Gastroesophageal sphincter (tissue), 3 donors: ENCODE data around the gene SLC40A1.

ENCODE experiments used
- EP300 ChIP-seq: sonication (generic); formaldehyde crosslinking; IDR thresholded peaks from one replicate; pipeline ENCODE4 v1.6.1; 2017; ENCODE audit warnings: antibody characterized with exemption, mild to moderate bottlenecking
- POLR2A ChIP-seq, 2 donors: fragments of 450-650 bp; IDR thresholded peaks; one replicate each; pipeline ENCODE4 v1.6.1; 2017; ENCODE audit warnings: antibody characterized with exemption in 2 of 2, mild to moderate bottlenecking in 2 of 2, moderate library complexity in 1 of 2
- POLR2AphosphoS5 ChIP-seq: sonication (generic); formaldehyde crosslinking; IDR thresholded peaks from one replicate; pipeline ENCODE4 v1.6.1; 2017; ENCODE audit warnings: antibody characterized with exemption
- TF ChIP-seq, protein P1 (sequence below), 4 experiments: fragments of 200-600 bp in 2 of 4; fragments of 450-650 bp in 2 of 4; sonication (generic) in 1 of 4; IDR thresholded peaks; one replicate each; pipeline ENCODE4 v1.5.1; 2017 to 2019; ENCODE audit warnings: antibody characterized with exemption in 4 of 4, mild to moderate bottlenecking in 2 of 4, moderate library complexity in 2 of 4

DNA sequence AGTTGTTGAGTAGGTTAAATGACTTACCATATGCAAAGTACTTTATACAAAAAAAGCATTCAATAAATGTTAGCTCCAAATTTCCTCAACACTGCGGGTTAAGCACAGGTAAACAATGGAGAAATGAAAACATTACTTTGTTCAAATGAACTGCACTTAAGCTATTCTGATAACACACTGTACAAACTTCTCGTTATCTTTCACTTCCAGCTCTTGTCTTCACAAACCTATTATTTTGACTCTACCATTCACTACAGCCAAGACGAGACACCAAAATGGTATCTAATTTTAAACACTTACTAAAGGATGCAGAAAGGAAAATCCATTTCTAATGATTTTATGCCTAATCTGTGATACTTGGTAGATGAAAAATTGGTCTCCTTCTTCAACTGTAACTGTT, 43.8 kb downstream of the SLC40A1 start:
- TF ChIP-seq POLR2A (IDR thresholded peaks at IDR 0.05) (no peak), POLR2AphosphoS5 (no peak), EP300 (no peak)
- TF ChIP-seq, protein P1, sequence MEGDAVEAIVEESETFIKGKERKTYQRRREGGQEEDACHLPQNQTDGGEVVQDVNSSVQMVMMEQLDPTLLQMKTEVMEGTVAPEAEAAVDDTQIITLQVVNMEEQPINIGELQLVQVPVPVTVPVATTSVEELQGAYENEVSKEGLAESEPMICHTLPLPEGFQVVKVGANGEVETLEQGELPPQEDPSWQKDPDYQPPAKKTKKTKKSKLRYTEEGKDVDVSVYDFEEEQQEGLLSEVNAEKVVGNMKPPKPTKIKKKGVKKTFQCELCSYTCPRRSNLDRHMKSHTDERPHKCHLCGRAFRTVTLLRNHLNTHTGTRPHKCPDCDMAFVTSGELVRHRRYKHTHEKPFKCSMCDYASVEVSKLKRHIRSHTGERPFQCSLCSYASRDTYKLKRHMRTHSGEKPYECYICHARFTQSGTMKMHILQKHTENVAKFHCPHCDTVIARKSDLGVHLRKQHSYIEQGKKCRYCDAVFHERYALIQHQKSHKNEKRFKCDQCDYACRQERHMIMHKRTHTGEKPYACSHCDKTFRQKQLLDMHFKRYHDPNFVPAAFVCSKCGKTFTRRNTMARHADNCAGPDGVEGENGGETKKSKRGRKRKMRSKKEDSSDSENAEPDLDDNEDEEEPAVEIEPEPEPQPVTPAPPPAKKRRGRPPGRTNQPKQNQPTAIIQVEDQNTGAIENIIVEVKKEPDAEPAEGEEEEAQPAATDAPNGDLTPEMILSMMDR (IDR thresholded peaks at IDR 0.05), result no peak
